Breast epithelium (tissue), 4 donors: ENCODE data around the gene FBXW4. TPM values are rescaled to one million over a fixed set of nuclear protein-coding genes. Genes with fewer than 3 reads are reported as not detected.

Experiments used
- DNase-seq, 2 donors: peaks; one replicate each; pipeline ENCODE4 v3.0.0-alpha.2; 2019; ENCODE audit warnings: low spot score in 2 of 2
- H3K27ac ChIP-seq, 2 donors: fragments of 200-600 bp; sonication (generic) in 1 of 2; one replicate each; pipeline ENCODE4 v1.5.1; 2016 to 2019; ENCODE audit warnings: mild to moderate bottlenecking in 1 of 2
- H3K27me3 ChIP-seq, 2 donors: fragments of 200-600 bp; sonication (generic) in 1 of 2; one replicate each; pipeline versions ENCODE4 v1.5.1 to v1.6.0; 2017 to 2019; ENCODE audit warnings: control low read depth in 1 of 2, mild to moderate bottlenecking in 1 of 2
- H3K36me3 ChIP-seq: fragments of 200-600 bp; one replicate; pipeline ENCODE4 v1.5.1; 2019
- H3K4me1 ChIP-seq, 2 donors: fragments of 200-600 bp; sonication (generic); one replicate each; pipeline ENCODE4 v1.5.1; 2016 to 2019; ENCODE audit warnings: control low read depth in 1 of 2
- H3K4me3 ChIP-seq, 3 donors: fragments of 200-600 bp; sonication (generic); 1 replicate in 2 of 3; 2 replicates in 1 of 3; pipeline ENCODE4 v1.5.1; 2016 to 2019; ENCODE audit warnings: mild to moderate bottlenecking in 3 of 3, moderate library complexity in 2 of 3
- H3K9me3 ChIP-seq, 2 donors: fragments of 200-600 bp; sonication (generic) in 1 of 2; one replicate each; pipeline ENCODE4 v1.5.1; 2016 to 2019; ENCODE audit warnings: control low read depth in 1 of 2
- POLR2A ChIP-seq: fragments of 450-650 bp; IDR thresholded peaks from one replicate; pipeline ENCODE4 v1.6.1; 2016; ENCODE audit warnings: antibody characterized with exemption, mild to moderate bottlenecking, moderate library complexity
- POLR2AphosphoS5 ChIP-seq, 3 donors: sonication (generic); formaldehyde crosslinking; IDR thresholded peaks; one replicate each; pipeline ENCODE4 v1.6.1; 2017; ENCODE audit warnings: antibody characterized with exemption in 3 of 3
- intact Hi-C: fragments of 100-400 bp; cut with DNase I; formaldehyde crosslinking; loops from one replicate; pipeline ENCODE4 v1.15.1; 2023; ENCODE audit warnings: low total_unique reads
- total RNA-seq, 3 donors: library from RNA; depleted of rRNA; stranded (reverse); fragments of >200 nt; gene quantifications; one replicate each; pipeline ENCODE4 v1.1.0, GENCODE V29; 2016
- TF ChIP-seq, protein P1 (sequence below), 3 donors: fragments of 450-650 bp; IDR thresholded peaks; one replicate each; pipeline ENCODE4 v1.5.1; 2016 to 2017; ENCODE audit warnings: antibody characterized with exemption in 3 of 3, mild to moderate bottlenecking in 3 of 3, moderate library complexity in 3 of 3

Gene FBXW4
- total RNA-seq, 3 donors from 2014 or later = 68.0 to 95.7 (median 74.7) TPM

DNA sequence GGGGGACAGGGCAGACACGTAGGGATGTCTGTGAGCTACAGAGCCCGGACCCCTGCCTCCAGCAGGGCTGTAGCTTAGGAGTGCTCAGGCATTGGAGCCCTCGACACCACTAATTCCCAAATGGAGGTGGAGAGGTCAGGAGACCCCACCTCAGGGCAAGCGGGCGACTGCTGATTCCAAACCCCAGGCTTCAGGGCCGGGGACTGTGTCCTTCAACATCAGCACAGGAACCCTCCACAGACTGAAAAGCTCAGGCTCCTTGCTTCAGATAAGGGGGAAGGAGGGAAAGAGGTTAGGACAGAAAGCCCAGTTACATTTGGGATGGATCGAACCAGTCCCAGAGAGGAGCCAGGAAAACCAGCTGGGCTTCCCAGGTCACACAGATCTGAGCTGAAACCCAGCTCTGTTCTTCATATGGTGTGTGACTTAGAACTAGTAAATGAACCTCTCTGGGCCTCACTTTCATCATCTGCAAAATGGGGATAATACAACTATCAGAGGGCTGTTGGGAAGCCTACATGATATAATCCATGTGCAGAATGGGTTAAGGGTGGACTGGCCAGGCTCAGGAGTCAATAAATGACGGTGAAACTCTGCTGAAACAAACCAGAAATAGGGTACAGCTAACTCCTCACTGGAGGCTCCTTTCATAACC lies 123.6 kb downstream of the FBXW4 start:
- TF ChIP-seq POLR2AphosphoS5 (IDR thresholded peaks at IDR 0.05) = no peak
- TF ChIP-seq POLR2A = no peak
- TF ChIP-seq, protein P1, sequence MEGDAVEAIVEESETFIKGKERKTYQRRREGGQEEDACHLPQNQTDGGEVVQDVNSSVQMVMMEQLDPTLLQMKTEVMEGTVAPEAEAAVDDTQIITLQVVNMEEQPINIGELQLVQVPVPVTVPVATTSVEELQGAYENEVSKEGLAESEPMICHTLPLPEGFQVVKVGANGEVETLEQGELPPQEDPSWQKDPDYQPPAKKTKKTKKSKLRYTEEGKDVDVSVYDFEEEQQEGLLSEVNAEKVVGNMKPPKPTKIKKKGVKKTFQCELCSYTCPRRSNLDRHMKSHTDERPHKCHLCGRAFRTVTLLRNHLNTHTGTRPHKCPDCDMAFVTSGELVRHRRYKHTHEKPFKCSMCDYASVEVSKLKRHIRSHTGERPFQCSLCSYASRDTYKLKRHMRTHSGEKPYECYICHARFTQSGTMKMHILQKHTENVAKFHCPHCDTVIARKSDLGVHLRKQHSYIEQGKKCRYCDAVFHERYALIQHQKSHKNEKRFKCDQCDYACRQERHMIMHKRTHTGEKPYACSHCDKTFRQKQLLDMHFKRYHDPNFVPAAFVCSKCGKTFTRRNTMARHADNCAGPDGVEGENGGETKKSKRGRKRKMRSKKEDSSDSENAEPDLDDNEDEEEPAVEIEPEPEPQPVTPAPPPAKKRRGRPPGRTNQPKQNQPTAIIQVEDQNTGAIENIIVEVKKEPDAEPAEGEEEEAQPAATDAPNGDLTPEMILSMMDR (IDR thresholded peaks at IDR 0.05) = no peak

DNA sequence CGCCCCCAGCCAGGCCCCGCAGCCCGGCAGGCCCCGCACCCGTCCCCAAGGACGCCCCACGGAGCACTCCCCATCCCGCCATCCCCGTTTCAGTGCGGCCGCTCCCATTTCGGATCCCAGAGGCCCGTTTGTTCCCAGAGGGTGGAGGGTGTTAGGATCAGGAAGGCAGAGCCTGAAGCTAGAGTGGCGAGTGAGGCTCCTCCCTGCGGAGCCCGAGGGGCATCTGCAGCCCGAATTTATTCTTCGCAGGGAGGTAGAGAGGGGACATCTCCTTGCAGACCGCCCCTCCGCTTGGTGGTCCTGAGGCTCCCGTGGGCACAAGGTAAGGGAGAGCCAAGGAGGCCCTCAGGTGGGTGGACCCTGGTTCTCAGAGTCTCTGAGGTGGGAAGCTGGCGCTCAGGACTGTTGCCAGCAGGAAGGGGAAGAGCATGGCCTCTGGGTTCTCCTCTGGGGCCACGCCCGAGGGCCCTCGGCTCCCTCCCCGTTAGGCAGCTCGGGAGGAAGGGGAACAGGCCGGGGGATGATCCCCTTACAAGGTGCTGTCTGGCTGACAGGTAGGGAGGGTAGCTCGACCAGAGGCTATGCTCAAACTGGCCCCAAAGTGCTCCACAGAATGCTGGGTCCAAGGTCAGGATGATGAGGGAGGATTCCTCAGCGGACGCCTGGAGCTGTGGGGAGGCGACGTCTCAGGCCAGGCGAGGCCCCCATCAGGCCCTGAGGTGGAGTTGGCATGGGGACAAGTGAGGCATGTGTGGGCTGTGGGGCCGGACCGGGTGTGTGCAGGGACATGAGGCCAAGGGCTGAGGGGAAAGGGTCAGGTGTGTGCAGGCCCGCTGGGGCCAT lies 124.3 kb downstream of the FBXW4 start:
- intact Hi-C loops = no loop called here
- Histone ChIP-seq H3K27me3 (peaks cover 0 to 38% of the 10 kb centered on the region in 2 donors), H3K27ac (no peak overlapping the region), H3K4me1 (peaks cover 7 to 11% of the 10 kb centered on the region in 2 donors), H3K36me3 (no peaks in the 10 kb centered on the region), H3K4me3 (peak overlapping the region; percentile 33 to 82 (median 53)), H3K9me3 (peaks cover 11 to 15% of the 10 kb centered on the region in 2 donors)
- TF ChIP-seq, protein P1 (IDR thresholded peaks at IDR 0.05) = peak in 1 of 3 donors; percentile 0
- no peak for TF ChIP-seq POLR2A
- no peak for DNase-seq

More for the DNA sequence above, 123.6 kb downstream of the FBXW4 start:
- intact Hi-C loops = no loop called here
- Histone ChIP-seq H3K4me3 (no peak overlapping the region), H3K36me3 (no peaks in the 10 kb centered on the region), H3K27me3 (peaks cover 0 to 31% of the 10 kb centered on the region in 2 donors), H3K27ac (no peak overlapping the region), H3K9me3 (peaks cover 11 to 15% of the 10 kb centered on the region in 2 donors), H3K4me1 (peaks cover 7 to 11% of the 10 kb centered on the region in 2 donors)
- no peak for DNase-seq

DNA sequence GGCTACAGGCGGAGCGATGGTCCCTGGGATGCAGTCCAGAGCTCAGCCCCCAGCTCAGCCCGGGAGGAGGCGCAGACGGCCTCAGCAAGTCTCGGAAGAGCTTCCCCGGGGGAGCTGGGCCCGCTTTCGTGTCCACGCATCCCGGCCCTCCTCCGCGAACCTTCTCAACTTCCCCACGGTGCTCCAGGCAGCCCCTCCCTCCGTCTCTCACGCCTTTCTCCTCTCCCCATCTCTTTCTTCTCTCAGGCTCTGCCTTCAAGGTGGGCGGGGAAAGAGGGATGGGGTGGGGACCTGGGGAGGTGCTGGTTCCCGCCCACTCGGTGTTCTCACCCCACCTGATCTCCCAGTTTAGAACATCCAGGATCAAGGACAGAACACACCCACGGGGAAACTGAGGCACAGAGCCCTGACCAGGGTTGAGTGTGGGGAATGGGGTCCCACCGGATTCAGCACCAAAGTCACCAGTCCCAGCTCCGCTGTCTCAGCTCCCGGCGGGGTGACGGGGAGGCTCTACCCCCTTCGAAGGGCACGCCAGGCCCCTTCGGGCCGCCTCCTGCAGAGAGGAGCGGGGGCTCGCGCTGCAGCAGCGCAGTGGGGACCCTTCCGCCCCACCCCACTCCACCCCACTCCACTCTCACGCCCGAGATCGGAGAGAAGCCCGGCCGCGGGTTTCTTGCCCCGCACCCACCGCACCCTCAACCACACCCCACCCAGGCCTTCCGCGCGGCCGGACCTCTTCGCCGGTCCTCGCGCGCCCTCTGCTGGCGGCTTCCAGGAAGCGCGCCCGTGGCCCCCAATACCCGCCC lies 125.1 kb downstream of the FBXW4 start:
- peak; percentile 57 to 71 for DNase-seq
- Histone ChIP-seq H3K36me3 (no peaks in the 10 kb centered on the region), H3K4me3 (peak overlapping the region; percentile 33 to 82 (median 53)), H3K27me3 (peaks cover 0 to 47% of the 10 kb centered on the region in 2 donors), H3K9me3 (peaks cover 11 to 15% of the 10 kb centered on the region in 2 donors), H3K27ac (no peak overlapping the region), H3K4me1 (peaks cover 7 to 11% of the 10 kb centered on the region in 2 donors)
- no peak for TF ChIP-seq POLR2A
- TF ChIP-seq, protein P1 (IDR thresholded peaks at IDR 0.05) = peak in 2 of 3 donors; percentile 56 to 71
- intact Hi-C loops = loop anchor here (10.0 kb wide), 1 partner anchor 355 kb away; no protein-coding TSS in a partner anchor

DNA sequence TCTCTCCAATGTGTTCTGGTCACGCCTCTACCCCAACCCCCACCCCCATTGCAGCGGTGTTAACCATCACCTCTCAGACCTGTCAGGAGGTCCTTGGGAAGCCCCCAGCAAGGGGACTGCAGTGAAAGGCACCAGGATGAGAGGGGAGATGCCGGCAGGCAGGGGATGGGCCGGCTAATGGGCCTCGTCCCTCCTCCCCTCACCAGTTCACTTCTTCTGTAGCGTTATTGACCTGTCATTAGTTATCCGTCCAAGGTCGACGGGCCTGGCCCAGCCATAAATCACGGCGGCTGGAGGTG lies 125.7 kb downstream of the FBXW4 start:
- Histone ChIP-seq H3K27me3 (peaks cover 0 to 52% of the 10 kb centered on the region in 2 donors), H3K27ac (no peak overlapping the region), H3K36me3 (no peaks in the 10 kb centered on the region), H3K9me3 (peaks cover 11 to 15% of the 10 kb centered on the region in 2 donors), H3K4me3 (peak overlapping the region in 2 of 3 donors; percentile 53 to 82), H3K4me1 (peaks cover 7 to 11% of the 10 kb centered on the region in 2 donors)
- no peak for DNase-seq
- intact Hi-C loops = loop anchor here (10.0 kb wide), 1 partner anchor 354 kb away; no protein-coding TSS in a partner anchor
- no peak for TF ChIP-seq POLR2AphosphoS5 (IDR thresholded peaks at IDR 0.05)
- TF ChIP-seq, protein P1 (IDR thresholded peaks at IDR 0.05) = no peak
- no peak for TF ChIP-seq POLR2A
